NCI-H2196 (cell line): ENCODE results near the gene ANHX.
"Not testable (repeated sequence)": the region's sequence is repeated elsewhere in the genome, so short reads cannot be mapped to it uniquely, and the experiment has no call there.

Source experiments
- DNase-seq: peaks from one replicate; lab custom pipeline; 2025; ENCODE audit not compliant: unreplicated experiment; lab: John Stamatoyannopoulos, UW

Gene ANHX

DNA sequence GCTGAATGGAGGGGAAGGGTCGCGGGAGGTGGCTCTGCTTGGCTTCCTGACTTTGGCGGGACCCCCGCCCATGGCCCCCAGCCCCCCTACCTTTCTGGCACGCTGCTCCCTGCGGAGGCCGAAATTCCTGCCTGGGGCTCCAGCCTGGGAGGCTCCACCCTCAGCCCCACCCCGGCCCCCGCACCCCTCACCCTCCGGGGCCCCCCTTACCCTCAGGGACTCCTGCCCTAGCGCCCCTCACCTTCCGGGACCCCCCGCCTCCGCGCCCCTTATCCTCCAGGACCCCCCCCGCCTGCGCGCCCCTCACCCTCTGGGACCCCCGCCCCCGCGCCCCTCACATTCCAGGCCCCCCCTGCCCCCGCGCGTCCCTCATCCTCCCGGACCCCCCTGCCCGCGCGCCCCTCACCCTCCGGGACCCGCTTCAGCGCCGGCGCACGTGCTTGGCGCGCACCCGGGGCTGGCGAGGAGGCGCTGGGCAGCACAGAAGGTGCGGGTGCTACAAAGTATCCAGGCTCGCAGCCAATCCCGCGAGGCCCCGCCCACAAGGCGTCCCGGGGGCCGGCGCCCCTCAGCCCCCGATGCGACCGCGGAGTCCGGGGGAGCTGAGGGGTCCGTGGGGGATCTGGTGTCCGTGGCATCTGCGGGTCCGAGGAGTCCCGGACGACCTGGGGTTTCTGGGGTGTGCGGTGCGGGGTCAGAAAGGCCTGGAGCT is at the start of gene ANHX:
TSS of gene ANHX (minus strand) at position 477 of the 712 bp plus-strand sequence. CDS start 1,521 bp downstream, outside the sequence.
- DNase-seq: no peak

DNA sequence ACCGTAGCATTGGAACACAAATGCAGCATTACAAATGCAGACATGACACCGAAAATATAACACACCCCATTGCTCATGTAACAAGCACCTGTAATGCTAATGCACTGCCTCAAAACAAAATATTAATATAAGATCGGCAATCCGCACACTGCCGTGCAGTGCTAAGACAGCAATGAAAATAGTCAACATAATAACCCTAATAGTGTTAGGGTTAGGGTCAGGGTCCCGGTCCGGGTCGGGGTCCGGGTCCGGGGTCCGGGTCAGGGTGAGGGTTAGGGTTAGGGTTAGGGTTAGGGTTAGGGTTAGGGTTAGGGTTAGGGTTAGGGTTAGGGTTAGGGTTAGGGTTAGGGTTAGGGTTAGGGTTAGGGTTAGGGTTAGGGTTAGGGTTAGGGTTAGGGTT is 29.0 kb upstream of the ANHX start:
- DNase-seq: not testable (repeated sequence)

DNA sequence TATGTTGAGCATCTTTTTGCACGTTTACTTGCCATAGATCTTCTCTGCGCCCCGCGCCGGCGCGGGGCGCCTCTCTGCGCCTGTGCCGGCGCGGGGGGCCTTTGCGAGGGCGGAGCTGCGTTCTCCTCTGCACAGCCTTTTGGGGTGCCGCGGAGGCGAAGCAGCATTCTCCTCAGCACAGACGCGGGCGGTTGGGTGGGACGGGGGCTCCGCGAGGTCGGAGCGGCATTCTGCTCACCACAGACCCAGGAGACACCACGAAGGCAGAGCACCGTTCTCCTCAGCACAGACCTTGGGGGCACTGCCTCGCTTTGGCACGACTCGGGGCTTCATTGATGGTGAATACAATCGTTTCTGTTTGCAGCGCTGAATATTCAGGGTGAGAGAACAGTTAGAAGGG is 28.5 kb upstream of the ANHX start:
- no peak for DNase-seq

DNA sequence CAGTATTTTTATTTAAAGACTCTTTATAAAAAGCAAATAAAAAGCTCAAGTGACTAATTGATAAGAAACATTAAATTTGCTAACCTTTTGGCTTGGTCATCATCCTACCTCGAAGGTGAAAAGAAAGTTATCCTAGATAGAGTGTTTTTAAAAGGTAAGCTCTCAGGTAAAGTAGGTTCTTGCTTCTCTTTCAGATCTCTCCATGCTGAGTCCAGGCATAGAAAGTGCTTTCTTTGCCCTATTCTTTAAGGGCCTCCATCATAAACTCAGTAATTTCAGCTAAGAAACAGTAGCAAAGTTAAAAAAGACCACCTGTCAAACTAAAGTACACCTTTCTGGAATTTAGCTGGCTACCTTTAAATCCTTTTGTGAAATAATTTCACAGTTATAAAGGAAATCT is 20.6 kb upstream of the ANHX start:
- DNase-seq: no peak

DNA sequence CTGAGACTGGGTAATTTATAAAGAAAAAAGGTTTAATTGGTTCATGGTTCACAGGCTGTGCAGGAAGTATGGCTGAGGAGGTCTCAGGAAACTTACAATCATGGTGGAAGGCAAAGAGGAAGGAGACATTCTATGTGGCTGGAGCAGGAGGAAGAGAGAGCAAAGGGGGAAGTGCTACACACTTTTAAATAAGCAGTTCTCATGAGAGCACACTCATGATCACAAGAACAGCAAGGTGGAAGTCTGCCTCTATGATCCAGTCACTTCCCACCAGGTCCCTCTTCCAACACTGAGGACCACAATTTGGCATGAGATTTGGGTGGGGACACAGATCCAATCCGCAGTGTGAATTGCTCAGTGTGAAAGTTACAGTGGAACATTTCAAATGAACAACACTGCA is 20.2 kb upstream of the ANHX start:
- DNase-seq: not testable (repeated sequence)

DNA sequence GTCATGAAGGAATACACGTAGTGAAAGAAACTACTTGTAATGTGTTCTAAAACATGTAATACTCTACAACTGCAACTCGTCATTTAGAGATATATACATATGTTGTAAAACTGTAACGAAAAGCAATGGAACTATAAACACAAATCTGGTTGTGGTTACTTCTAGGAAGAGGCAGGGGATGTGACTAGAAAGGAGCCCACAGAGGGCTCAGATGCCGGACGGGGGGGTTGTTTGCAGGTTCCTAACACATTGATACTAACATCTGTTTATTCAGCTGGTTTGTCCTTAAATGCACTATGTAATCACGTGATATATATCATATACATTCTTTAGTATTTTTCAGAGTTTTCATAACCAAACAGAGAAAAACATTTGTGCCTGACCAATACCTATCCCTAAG is 16.1 kb upstream of the ANHX start:
- no peak for DNase-seq

DNA sequence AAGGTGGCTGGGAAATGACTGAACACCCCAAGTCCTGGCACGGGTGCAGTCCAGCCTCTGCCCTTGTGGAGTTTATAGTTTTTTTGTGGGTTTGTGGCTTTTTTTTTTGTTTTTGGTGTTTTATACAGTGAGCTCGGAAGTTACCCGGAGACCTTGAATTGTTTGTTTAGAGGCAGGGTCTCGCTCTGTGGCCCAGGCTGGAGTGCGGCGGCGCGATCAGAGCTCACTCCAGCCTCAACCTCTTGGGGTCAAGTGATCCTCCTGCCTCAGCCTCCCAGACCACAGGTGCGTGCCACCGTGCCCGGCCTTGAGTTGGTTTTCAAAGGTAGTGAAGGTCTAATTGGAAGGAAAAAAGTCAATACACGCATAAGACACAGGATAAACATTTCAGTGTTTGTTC is 879 bp upstream of the ANHX start:
- DNase-seq: no peak

DNA sequence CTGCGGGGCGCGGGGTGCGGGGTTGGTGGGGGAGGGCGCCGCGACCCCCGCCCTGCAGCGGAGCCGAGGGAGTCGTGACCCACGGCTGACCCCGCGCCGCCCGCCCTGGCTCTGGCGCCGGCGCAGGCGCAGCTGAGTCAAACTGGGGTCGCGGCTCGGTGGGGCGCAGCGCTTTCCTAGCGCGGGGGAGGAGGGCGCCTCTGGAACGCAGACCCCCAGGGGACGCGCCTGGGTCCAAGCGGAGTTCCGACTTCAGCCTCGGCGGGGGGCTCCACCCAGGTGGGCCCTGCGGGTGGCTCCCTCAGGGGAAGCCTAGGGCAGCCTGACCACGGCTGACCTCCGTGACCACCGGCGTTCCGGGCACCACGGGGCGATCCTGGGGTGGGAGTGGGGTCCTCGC is 467 bp upstream of the ANHX start:
- DNase-seq: no peak

DNA sequence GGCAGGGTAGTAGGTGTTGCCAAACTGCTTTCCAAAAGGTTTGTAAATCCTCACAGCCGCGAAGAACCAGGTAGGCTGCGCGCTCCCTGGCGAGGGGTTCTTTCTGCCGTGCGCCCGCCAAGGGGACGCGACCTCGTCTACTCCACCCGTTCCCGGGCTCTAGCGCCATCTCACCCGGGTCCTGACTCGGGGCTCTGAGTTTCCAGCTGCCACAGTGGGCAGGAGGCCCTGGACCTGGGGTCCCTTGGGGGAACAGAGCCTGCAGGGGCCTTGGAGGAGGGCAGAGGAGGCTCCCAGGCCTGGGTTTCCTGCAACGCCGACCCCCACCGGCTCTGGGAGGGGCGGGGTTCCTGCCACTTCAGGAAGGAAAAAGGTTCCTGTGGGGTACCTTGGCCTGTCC is 706 bp downstream of the ANHX start:
- no peak for DNase-seq

DNA sequence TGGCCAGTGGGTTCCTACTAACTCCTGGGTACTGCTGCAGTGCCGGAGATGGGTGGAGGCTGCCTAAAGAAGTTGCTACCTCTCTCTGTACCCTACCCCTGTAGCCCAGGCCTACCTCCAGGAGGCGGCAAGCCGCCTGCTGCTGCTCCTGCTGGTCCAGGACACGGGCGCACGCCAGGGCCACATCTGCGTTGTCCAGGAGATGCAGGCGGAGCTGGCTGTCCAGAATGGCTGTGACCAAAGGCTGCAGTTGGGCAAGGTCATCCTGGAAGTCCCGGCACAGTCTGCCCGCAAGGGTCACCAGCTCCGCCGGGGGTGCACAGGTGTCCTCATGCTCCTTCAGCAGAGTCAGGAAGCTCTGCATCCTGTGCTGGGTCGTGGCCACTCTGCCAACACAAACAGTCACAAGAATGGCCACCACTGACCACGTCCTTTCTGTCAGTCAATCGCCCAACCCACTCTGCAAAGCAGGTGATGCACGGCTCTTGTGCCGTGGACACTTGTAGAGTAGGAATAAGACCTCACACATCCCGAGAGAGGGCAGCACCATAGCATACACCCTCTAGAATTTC is 1.6 kb downstream of the ANHX start:
- DNase-seq: no peak

DNA sequence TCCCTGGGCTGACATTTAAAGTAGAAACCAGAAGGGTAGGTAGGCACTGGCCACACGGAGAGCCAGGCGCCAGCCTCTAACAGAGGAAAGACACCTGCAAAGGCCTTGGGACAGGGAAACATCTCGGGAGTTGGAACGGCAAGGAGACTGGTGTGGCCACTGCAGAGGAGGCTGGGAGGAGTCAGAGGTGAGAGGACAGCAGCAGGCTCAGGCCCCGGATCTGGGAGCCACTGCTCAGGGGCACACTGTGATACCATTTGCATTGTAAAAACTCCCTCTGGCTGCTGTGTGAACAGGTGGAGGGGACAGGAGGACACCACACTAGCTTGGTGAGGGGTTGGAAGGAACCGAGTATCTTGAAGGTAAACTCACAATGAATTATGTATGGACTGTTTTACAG is 2.7 kb downstream of the ANHX start:
- no peak for DNase-seq

DNA sequence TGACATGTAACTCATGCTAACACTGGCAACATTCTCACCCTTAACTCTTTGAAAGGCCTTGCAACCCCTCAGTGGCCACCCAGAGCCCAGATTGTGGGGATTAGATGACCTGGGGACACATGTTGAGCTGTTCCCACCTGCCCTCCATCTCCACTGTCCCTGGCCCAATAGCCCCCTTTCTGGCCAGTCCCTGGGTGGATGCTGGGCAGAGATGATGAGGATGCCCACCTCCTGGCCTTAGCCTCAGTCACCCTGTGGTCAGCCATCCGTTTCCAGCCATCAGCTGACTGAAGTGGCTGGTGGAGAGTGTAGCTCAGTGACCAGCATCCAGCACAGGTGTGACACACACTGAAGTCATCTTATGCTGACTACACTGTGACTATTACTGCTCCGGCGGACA is 4.7 kb downstream of the ANHX start:
- no peak for DNase-seq

DNA sequence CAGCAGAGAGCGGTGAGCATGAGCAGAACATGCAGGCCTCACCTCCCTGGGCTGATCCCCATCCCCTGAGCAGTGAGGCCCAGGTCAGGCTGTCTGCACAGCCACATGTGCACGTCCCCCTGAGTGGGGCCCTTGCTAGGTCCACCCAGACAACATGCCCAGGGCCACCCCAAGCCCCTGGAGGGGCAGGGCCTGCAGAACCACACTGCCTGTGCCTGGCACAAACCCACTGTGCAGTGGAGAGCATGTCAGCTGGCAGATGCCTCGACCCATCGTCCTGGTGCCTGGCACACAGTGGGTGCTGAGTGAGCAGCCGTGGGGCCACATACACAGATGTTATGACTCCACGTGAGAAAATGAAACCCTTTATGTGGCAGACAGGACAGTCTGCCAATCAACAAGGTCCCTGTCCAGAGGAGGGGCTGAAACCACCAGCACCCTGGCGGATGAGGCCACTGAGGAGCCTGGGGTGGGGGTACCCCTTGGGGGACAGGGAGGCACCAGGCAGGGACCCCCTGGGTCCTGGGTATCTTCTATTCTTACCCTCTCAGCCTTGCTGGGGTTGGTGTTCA is 8.3 kb downstream of the ANHX start:
- DNase-seq: no peak

DNA sequence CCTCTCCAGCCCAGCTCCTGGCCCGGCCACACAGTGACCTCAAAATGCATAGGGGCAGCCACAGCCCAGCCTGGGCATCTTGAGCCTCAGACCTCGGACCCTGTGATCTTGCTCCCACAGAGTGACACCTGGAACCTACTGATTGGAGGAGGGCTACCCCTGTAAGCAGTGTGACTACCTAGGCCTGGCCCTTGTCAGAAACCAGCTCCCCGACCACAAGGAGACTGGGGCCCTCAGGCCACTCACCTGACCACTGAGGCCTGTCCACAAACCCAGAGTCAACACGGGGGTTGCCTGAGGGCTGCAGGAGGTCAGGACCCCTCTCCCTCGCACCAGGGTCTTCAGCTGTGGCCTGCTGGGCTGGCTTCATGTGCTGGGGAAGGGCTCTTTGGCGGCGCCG is 9.0 kb downstream of the ANHX start:
- no peak for DNase-seq

DNA sequence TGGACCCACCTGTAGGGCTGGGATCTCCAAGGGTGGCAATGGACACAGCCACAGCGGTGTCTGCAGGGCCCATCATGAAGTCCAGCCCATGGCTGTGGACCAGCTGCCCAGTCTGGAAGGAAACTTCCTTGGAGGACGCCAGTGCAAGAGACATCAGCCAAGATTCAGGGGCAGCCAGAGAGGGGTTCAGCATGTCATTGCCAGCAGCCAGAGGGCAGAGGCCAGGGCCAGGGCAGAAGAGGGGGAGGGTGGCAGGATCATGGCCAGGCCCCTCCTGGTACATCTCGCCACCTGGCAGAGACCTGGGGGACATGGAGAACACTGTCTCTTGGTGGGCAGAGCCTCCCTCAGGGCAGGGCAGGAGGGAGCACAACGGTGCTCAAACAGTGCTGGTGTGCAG is 10.2 kb downstream of the ANHX start:
- no peak for DNase-seq

DNA sequence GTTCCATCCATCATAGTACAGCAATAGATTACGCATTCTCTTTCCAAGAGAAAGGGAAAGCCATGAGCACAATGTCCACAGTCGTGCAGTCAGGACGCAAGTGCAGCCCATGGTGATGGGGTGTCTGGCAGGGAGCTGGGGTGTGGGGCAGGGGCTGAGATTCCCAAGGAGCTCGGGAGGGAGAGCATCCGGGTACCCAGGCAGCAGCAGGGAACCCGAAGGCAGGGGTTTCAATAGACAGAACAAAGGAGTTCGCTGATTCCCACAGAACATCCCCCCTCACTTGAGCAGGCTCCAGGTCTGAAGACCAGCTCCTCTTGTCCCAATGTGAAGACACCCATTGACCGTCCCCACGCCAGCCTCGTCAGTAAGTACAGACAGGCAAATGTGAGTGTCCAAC is 13.5 kb downstream of the ANHX start:
- no peak for DNase-seq

DNA sequence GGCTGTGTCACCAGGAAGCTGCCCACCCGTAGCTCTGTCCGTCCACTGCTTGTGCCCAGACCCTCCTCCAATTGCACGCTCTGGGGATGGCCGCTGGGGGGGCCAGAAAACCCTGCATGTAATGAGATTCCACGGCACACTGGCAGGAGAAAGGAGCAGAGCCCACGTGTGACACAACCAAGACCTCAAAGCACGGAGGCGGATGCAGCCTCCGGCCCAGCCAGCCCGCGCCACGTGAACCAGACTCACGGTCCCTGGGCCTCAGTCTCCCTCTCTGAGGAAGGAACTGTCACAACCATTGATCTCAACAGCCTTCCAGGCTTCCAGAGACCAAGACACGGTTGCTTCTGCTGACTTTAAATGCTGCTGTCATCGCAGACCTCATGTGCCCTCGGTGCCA is 14.4 kb downstream of the ANHX start:
- DNase-seq: no peak

DNA sequence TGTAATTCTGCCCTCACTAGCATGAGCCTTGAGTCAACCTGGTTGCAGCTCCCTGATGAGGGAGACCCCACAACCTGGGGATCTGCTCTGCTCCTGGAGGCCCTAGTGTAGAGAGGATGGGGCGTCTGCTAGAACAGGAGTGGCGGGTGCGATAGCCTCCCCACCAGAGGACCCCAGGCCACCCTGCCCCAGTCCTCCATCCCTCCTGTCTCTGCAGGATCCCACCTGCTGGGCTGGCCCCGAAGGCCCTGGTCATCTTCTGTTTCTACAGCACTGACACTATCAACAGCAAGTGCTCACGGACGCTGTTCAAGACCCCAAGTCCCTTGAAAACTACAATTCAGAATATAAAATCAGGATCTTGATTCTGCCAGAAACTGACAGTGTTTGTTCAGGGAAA is 15.2 kb downstream of the ANHX start:
- DNase-seq: no peak

DNA sequence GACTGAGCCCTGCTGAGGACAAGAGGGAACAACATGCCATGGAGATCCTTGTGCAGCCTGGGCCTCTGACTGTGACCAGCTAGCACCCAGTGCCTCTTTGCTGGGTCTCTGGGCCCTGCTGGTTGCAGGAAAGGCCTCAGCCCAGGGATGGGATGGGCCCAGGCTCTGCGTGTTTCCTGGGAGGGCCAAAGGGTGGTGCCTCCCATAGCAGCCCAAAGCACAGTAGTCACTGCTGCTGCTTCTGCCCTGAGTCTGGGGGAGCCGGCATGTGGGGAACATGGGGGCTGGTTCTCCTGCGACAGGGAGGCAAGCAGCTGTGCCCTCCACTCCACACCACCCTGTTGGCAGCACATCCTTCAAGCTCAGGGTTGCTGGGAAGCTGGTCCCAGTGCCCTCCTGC is 18.5 kb downstream of the ANHX start:
- no peak for DNase-seq

DNA sequence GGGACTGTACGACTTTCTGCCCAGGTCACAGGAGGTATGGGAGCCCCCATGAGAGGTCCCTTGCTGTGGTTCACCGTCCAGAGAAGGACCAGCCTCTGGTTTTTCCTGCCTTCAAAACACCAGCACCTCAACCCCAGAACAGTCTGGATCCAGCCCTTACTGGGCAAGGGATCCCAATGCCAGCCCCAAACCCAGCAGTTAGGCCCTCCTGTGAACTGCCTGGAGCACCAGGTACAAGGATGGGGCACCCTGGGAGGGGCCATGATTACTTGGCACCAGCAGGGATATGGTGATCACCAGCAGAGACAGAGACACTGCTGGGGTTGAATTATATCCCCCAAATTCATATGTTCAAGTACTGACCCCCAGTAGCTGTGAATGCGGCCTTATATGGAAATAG is 20.0 kb downstream of the ANHX start:
- DNase-seq: no peak

DNA sequence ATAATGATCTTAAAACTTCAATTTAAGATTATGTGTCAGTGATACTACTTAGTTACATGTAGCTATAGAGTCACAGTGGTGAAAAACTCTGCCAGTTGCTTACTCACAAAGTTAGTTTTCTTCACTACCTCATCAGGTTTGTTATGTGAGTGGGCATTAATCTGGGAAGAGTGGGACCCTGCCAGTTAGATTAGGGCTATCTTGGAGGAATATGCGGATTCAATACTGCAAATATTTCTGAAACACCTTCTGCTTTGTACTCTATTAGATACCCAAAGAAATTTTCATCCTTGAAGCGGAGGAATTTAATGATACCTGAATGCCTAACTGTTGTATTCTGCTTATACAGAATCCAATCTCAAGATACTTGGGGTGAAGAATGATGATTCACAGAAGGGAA is 29.3 kb downstream of the ANHX start:
- no peak for DNase-seq

DNA sequence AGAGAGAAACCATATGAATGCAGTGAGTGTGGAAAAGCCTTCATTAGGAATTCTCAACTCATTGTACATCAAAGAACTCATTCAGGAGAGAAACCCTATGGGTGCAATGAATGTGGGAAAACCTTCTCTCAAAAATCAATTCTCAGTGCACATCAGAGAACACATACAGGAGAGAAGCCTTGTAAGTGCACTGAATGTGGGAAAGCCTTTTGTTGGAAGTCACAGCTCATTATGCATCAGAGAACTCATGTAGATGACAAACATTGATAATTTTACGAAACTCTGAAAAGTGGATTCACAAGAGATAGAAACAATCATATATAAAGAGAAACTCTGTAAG is 31.4 kb downstream of the ANHX start:
- no peak for DNase-seq
